Fibroblast of lung (primary cell): ENCODE results near the gene BTBD16.

Experiments
- CTCF ChIP-seq, 2 donors: IDR thresholded peaks in 1 of 2; conservative IDR thresholded peaks in 1 of 2; 1 replicate in 1 of 2; 2 replicates in 1 of 2; pipeline ENCODE4 v1.5.1; 2011 to 2012; ENCODE audit warnings: low read length in 2 of 2, control low read depth in 1 of 2, inconsistent platforms in 1 of 2, low read depth in 1 of 2, mild to moderate bottlenecking in 1 of 2
- EZH2 ChIP-seq: IDR thresholded peaks from 2 replicates; pipeline ENCODE4 v1.5.1; 2012; ENCODE audit warnings: low read length, control low read depth, mild to moderate bottlenecking; ENCODE audit errors: missing control alignments

- TF ChIP-seq CTCF (conservative IDR thresholded peaks at IDR 0.05 in 1 of 2, IDR thresholded peaks at IDR 0.05 in 1 of 2; ENCODE audit: low read depth in 1 of 2, low read length in 2 of 2), result no peak
- no peak for TF ChIP-seq EZH2
Measured at GRCh38 chr10:122292376-122292775, 21.3 kb downstream of the BTBD16 start.
